ENCODE results near the gene MACF1. TPM values are rescaled to one million over a fixed set of nuclear protein-coding genes. Genes with fewer than 3 reads are reported as not detected.

The MACF1 gene
- total and polyA plus RNA-seq, 2 donors from 2014 or later: 65.7 to 387 TPM

- no peaks in the 10 kb centered on the region for H3K27me3 ChIP-seq (ENCODE audit: control insufficient read depth, insufficient read depth, low read length)
- no peak overlapping the region for H3K27ac ChIP-seq (ENCODE audit: low read depth in 2 of 2, low read length in 2 of 2)
- TF ChIP-seq, protein P1, sequence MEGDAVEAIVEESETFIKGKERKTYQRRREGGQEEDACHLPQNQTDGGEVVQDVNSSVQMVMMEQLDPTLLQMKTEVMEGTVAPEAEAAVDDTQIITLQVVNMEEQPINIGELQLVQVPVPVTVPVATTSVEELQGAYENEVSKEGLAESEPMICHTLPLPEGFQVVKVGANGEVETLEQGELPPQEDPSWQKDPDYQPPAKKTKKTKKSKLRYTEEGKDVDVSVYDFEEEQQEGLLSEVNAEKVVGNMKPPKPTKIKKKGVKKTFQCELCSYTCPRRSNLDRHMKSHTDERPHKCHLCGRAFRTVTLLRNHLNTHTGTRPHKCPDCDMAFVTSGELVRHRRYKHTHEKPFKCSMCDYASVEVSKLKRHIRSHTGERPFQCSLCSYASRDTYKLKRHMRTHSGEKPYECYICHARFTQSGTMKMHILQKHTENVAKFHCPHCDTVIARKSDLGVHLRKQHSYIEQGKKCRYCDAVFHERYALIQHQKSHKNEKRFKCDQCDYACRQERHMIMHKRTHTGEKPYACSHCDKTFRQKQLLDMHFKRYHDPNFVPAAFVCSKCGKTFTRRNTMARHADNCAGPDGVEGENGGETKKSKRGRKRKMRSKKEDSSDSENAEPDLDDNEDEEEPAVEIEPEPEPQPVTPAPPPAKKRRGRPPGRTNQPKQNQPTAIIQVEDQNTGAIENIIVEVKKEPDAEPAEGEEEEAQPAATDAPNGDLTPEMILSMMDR (IDR thresholded peaks at IDR 0.05; ENCODE audit: borderline replicate concordance, extremely low read depth, insufficient read depth): no peak
- intact Hi-C loops (cut with DNase I): no loop called here
- H3K4me1 ChIP-seq (ENCODE audit: control insufficient read depth in 2 of 3, insufficient read depth in 2 of 3, low read depth in 1 of 3, low read length in 3 of 3): no peaks in the 10 kb centered on the region
- DNase-seq (no peak), FAIRE-seq (no peak)
- no peak overlapping the region for H3K4me3 ChIP-seq (ENCODE audit: low read length in 3 of 3)
- H3K9me3 ChIP-seq (ENCODE audit: control insufficient read depth in 2 of 3, insufficient read depth in 1 of 3, low read length in 3 of 3): no peaks in the 10 kb centered on the region
- H3K9ac ChIP-seq (ENCODE audit: low read length in 3 of 3): no peak overlapping the region
- H3K36me3 ChIP-seq (ENCODE audit: control insufficient read depth in 2 of 3, insufficient read depth in 3 of 3, low read length in 3 of 3): peaks cover 17 to 48% (median 27%) of the 10 kb centered on the region in 3 donors
Measured at GRCh38 chr1:39425634-39426033, 221.1 kb downstream of the MACF1 start.

- TF ChIP-seq, protein P1 (IDR thresholded peaks at IDR 0.05; ENCODE audit: borderline replicate concordance, extremely low read depth, insufficient read depth): no peak
- no peak overlapping the region for H3K27ac ChIP-seq (ENCODE audit: low read depth in 2 of 2, low read length in 2 of 2)
- H3K4me1 ChIP-seq (ENCODE audit: control insufficient read depth in 2 of 3, insufficient read depth in 2 of 3, low read depth in 1 of 3, low read length in 3 of 3): no peaks in the 10 kb centered on the region
- no peak for DNase-seq
- H3K9me3 ChIP-seq (ENCODE audit: control insufficient read depth in 2 of 3, insufficient read depth in 1 of 3, low read length in 3 of 3): no peaks in the 10 kb centered on the region
- peaks cover 24 to 55% (median 30%) of the 10 kb centered on the region in 3 donors for H3K36me3 ChIP-seq (ENCODE audit: control insufficient read depth in 2 of 3, insufficient read depth in 3 of 3, low read length in 3 of 3)
- intact Hi-C loops (cut with DNase I): no loop called here
- no peaks in the 10 kb centered on the region for H3K27me3 ChIP-seq (ENCODE audit: control insufficient read depth, insufficient read depth, low read length)
- H3K9ac ChIP-seq (ENCODE audit: low read length in 3 of 3): no peak overlapping the region
- no peak for FAIRE-seq
- H3K4me3 ChIP-seq (ENCODE audit: low read length in 3 of 3): no peak overlapping the region
Measured at GRCh38 chr1:39426346-39426745, 221.9 kb downstream of the MACF1 start.

GRCh38 chr1:39427374-39427773, 222.9 kb downstream of the MACF1 start:
- H3K4me1 ChIP-seq (ENCODE audit: control insufficient read depth in 2 of 3, insufficient read depth in 2 of 3, low read depth in 1 of 3, low read length in 3 of 3): no peaks in the 10 kb centered on the region
- intact Hi-C loops (cut with DNase I): no loop called here
- H3K9me3 ChIP-seq (ENCODE audit: control insufficient read depth in 2 of 3, insufficient read depth in 1 of 3, low read length in 3 of 3): no peaks in the 10 kb centered on the region
- DNase-seq (peak in 1 of 5 donors; percentile 20), FAIRE-seq (no peak)
- no peak overlapping the region for H3K27ac ChIP-seq (ENCODE audit: low read depth in 2 of 2, low read length in 2 of 2)
- H3K9ac ChIP-seq (ENCODE audit: low read length in 3 of 3): no peak overlapping the region
- no peaks in the 10 kb centered on the region for H3K27me3 ChIP-seq (ENCODE audit: control insufficient read depth, insufficient read depth, low read length)
- H3K36me3 ChIP-seq (ENCODE audit: control insufficient read depth in 2 of 3, insufficient read depth in 3 of 3, low read length in 3 of 3): peaks cover 30 to 65% (median 31%) of the 10 kb centered on the region in 3 donors
- H3K4me3 ChIP-seq (ENCODE audit: low read length in 3 of 3): no peak overlapping the region
- TF ChIP-seq, protein P1 (IDR thresholded peaks at IDR 0.05; ENCODE audit: borderline replicate concordance, extremely low read depth, insufficient read depth): no peak

DNA sequence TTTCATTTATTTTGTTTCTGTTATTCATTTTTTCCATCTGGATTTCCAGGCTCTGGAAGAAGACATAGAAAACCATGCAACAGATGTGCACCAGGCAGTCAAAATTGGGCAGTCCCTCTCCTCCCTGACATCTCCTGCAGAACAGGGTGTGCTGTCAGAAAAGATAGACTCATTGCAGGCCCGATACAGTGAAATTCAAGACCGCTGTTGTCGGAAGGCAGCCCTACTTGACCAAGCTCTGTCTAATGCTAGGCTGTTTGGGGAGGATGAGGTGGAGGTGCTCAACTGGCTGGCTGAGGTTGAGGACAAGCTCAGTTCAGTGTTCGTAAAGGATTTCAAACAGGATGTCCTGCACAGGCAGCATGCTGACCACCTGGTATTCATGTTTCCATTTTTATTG, 223.4 kb downstream of the MACF1 start:
- Histone ChIP-seq H3K9me3 (ENCODE audit: control insufficient read depth in 2 of 3, insufficient read depth in 1 of 3, low read length in 3 of 3) (no peaks in the 10 kb centered on the region), H3K27ac (ENCODE audit: low read depth in 2 of 2, low read length in 2 of 2) (no peak overlapping the region), H3K27me3 (ENCODE audit: control insufficient read depth, insufficient read depth, low read length) (no peaks in the 10 kb centered on the region), H3K4me3 (ENCODE audit: low read length in 3 of 3) (no peak overlapping the region), H3K4me1 (ENCODE audit: control insufficient read depth in 2 of 3, insufficient read depth in 2 of 3, low read depth in 1 of 3, low read length in 3 of 3) (no peaks in the 10 kb centered on the region), H3K36me3 (ENCODE audit: control insufficient read depth in 2 of 3, insufficient read depth in 3 of 3, low read length in 3 of 3) (peaks cover 30 to 67% (median 34%) of the 10 kb centered on the region in 3 donors), H3K9ac (ENCODE audit: low read length in 3 of 3) (no peak overlapping the region)
- FAIRE-seq: no peak
- TF ChIP-seq, protein P1 (IDR thresholded peaks at IDR 0.05; ENCODE audit: borderline replicate concordance, extremely low read depth, insufficient read depth): no peak
- intact Hi-C loops (cut with DNase I): no loop called here
- no peak for DNase-seq

All from kidney (tissue), 14 donors.